ENCODE measurements around the gene TFAP2C. TPM values are rescaled to one million over a fixed set of nuclear protein-coding genes. Genes with fewer than 3 reads are reported as not detected.
"Not testable (repeated sequence)": the region's sequence is repeated elsewhere in the genome, so short reads cannot be mapped to it uniquely, and the experiment has no call there.

Gene TFAP2C
- total and polyA plus RNA-seq, 2 experiments from 2014 or later, result 12.3 to 19.0 TPM

DNA sequence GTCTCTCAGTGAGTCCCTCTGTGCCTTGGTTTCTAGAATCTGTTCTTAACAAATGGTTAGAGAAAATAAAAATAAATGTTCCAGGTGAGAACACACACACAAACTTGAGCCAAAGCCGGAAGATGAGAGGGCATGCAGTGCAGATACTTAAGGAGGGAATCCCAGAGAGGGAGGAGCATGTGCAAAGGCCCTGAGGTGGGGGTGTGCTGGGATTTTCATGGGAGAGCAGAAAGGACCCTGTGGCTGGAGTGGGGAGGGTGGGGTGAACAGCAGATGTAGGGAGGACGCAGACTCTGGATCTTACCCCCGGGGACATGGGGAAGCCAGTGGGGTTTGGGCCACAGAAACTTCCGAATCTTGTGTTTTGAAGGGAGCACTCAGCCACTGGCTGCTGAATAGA lies 17.5 kb downstream of the TFAP2C start:
- Histone ChIP-seq H3K9me2 (ENCODE audit: insufficient read depth) (no peaks in the 10 kb centered on the region), H3K27me3 (replicated peaks; ENCODE audit: insufficient read depth) (no peaks in the 10 kb centered on the region), H4K20me1 (ENCODE audit: insufficient read depth) (no peaks in the 10 kb centered on the region), H3K4me2 (ENCODE audit: unreplicated experiment) (no peak overlapping the region), H3K36me3 (ENCODE audit: low read depth) (peaks cover 6% of the 10 kb centered on the region; the same call in 1 of the 2 replicates), H3K4me1 (ENCODE audit: insufficient read depth) (no peaks in the 10 kb centered on the region), H3K27ac (no peak overlapping the region), H3F3A (ENCODE audit: insufficient read depth) (peaks cover 12% of the 10 kb centered on the region; the same call in 1 of the 2 replicates), H3K9ac (no peak overlapping the region), H3K79me2 (ENCODE audit: insufficient read depth) (no peaks in the 10 kb centered on the region), H3K9me3 (ENCODE audit: low read depth) (no peaks in the 10 kb centered on the region), H2AFZ (no peak overlapping the region), H3K4me3 (no peak overlapping the region)
- DNase-seq, result no peak
- 94 to 99% methylated on average over 4 of the region's 4 CpGs for WGBS, 2 experiments (ENCODE audit: low coverage in 1 of 2, low lambda C conversion rate in 2 of 2, missing lambda C conversion rate in 2 of 2)
- in situ Hi-C loops (cut with MboI), result no loop called here
- TF ChIP-seq EZH2 (IDR thresholded peaks at IDR 0.05; ENCODE audit: insufficient read depth, poor library complexity, severe bottlenecking) (no peak), EZH2phosphoT487 (IDR thresholded peaks at IDR 0.05; ENCODE audit: insufficient read depth, low read depth) (no peak)

DNA sequence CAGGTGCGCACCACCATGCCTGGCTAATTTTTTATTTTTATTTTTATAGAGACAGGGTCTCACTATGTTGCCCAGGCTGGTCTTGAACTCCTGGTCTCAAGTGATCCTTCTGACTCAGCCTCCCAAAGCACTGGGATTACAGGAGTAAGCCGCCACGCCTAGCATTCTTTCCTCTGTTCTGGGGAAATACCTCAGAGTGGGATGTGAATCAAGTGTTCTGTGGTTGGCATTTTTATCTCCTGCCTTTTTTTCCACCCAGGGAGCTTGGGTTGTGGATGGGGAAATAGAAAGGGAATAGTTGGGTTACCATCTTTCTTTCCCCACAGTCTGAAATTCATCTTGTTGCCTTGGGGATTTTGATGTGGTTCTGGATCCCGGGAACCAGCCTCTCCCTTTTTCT lies 24.1 kb downstream of the TFAP2C start:
- Histone ChIP-seq H2AFZ (no peak overlapping the region), H3K9ac (no peak overlapping the region), H3K4me1 (ENCODE audit: insufficient read depth) (no peaks in the 10 kb centered on the region), H3F3A (ENCODE audit: insufficient read depth) (no peaks in the 10 kb centered on the region), H3K27me3 (replicated peaks; ENCODE audit: insufficient read depth) (no peaks in the 10 kb centered on the region), H3K4me3 (no peak overlapping the region), H3K79me2 (ENCODE audit: insufficient read depth) (no peaks in the 10 kb centered on the region), H3K4me2 (ENCODE audit: unreplicated experiment) (no peak overlapping the region), H3K9me2 (ENCODE audit: insufficient read depth) (no peaks in the 10 kb centered on the region), H3K9me3 (ENCODE audit: low read depth) (no peaks in the 10 kb centered on the region), H4K20me1 (ENCODE audit: insufficient read depth) (no peaks in the 10 kb centered on the region), H3K27ac (no peak overlapping the region), H3K36me3 (ENCODE audit: low read depth) (no peaks in the 10 kb centered on the region)
- 83 to 88% methylated on average over 4 of the region's 4 CpGs for WGBS, 2 experiments (ENCODE audit: low coverage in 1 of 2, low lambda C conversion rate in 2 of 2, missing lambda C conversion rate in 2 of 2)
- DNase-seq, result peak; percentile 40
- TF ChIP-seq EZH2 (IDR thresholded peaks at IDR 0.05; ENCODE audit: insufficient read depth, poor library complexity, severe bottlenecking) (no peak), EZH2phosphoT487 (IDR thresholded peaks at IDR 0.05; ENCODE audit: insufficient read depth, low read depth) (no peak)
- in situ Hi-C loops (cut with MboI), result no loop called here

DNA sequence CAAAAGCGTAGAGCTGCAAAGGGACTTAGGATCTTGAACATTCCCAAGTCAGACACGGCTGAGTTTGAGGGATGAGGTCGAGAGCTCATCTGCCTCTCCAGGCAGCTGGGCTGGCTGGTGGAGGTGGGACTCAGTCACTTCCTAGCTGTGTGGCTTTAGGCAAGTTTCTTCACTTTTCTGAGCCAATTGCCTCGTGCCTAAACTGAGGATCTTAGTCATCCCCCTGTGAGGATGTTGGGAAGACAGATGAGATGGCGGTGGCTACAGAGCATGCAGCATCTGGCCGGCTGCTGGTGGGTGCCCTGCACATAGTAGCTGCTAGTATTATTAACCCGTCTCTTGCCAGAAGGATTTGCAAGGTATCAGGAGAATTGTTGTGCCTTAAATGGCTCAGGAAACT lies 27.5 kb downstream of the TFAP2C start:
- Histone ChIP-seq H3K27ac (no peak overlapping the region), H3K4me2 (ENCODE audit: unreplicated experiment) (no peak overlapping the region), H3K79me2 (ENCODE audit: insufficient read depth) (no peaks in the 10 kb centered on the region), H3K27me3 (replicated peaks; ENCODE audit: insufficient read depth) (no peaks in the 10 kb centered on the region), H2AFZ (no peak overlapping the region), H3K9ac (no peak overlapping the region), H3F3A (ENCODE audit: insufficient read depth) (no peaks in the 10 kb centered on the region), H3K4me1 (ENCODE audit: insufficient read depth) (no peaks in the 10 kb centered on the region), H3K9me3 (ENCODE audit: low read depth) (no peaks in the 10 kb centered on the region), H3K4me3 (no peak overlapping the region), H4K20me1 (ENCODE audit: insufficient read depth) (no peaks in the 10 kb centered on the region), H3K36me3 (ENCODE audit: low read depth) (no peaks in the 10 kb centered on the region), H3K9me2 (ENCODE audit: insufficient read depth) (no peaks in the 10 kb centered on the region)
- no peak for TF ChIP-seq EZH2phosphoT487 (IDR thresholded peaks at IDR 0.05; ENCODE audit: insufficient read depth, low read depth)
- TF ChIP-seq EZH2 (IDR thresholded peaks at IDR 0.05; ENCODE audit: insufficient read depth, poor library complexity, severe bottlenecking), result no peak
- 12 to 15% methylated on average over 7 of the region's 7 CpGs for WGBS, 2 experiments (ENCODE audit: low coverage in 1 of 2, low lambda C conversion rate in 2 of 2, missing lambda C conversion rate in 2 of 2)
- DNase-seq, result peak; percentile 51
- in situ Hi-C loops (cut with MboI), result no loop called here

DNA sequence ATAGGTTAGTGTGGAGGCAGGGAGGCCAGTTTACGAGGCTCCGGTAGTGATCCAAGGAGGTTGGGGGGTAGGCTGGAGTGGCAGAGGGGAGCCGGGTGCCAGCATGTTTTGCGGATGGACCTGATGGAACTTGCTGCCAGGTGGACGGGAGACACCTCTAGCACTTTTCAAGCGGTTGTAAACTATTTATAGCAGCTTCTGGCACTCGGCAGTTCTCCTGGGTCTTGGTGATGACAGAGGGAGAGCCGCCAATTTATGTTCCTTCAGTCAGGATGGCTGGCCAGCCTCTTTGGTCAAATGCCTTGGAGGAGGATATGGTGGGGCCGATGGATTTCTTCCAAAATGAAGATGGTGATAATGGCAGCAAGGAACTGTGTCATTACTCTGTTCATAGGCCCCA lies 28.8 kb downstream of the TFAP2C start:
- Histone ChIP-seq H3K9ac (no peak overlapping the region), H3K79me2 (ENCODE audit: insufficient read depth) (no peaks in the 10 kb centered on the region), H3F3A (ENCODE audit: insufficient read depth) (no peaks in the 10 kb centered on the region), H3K36me3 (ENCODE audit: low read depth) (no peaks in the 10 kb centered on the region), H3K4me3 (no peak overlapping the region), H4K20me1 (ENCODE audit: insufficient read depth) (no peaks in the 10 kb centered on the region), H3K27ac (no peak overlapping the region), H3K9me3 (ENCODE audit: low read depth) (no peaks in the 10 kb centered on the region), H3K9me2 (ENCODE audit: insufficient read depth) (no peaks in the 10 kb centered on the region), H3K27me3 (replicated peaks; ENCODE audit: insufficient read depth) (no peaks in the 10 kb centered on the region), H2AFZ (no peak overlapping the region), H3K4me1 (ENCODE audit: insufficient read depth) (no peaks in the 10 kb centered on the region), H3K4me2 (ENCODE audit: unreplicated experiment) (no peak overlapping the region)
- TF ChIP-seq EZH2phosphoT487 (IDR thresholded peaks at IDR 0.05; ENCODE audit: insufficient read depth, low read depth), result no peak
- TF ChIP-seq EZH2 (IDR thresholded peaks at IDR 0.05; ENCODE audit: insufficient read depth, poor library complexity, severe bottlenecking), result no peak
- no peak for DNase-seq
- 88 to 89% methylated on average over 8 to 9 of the region's 9 CpGs for WGBS, 2 experiments (ENCODE audit: low coverage in 1 of 2, low lambda C conversion rate in 2 of 2, missing lambda C conversion rate in 2 of 2)
- in situ Hi-C loops (cut with MboI), result no loop called here

DNA sequence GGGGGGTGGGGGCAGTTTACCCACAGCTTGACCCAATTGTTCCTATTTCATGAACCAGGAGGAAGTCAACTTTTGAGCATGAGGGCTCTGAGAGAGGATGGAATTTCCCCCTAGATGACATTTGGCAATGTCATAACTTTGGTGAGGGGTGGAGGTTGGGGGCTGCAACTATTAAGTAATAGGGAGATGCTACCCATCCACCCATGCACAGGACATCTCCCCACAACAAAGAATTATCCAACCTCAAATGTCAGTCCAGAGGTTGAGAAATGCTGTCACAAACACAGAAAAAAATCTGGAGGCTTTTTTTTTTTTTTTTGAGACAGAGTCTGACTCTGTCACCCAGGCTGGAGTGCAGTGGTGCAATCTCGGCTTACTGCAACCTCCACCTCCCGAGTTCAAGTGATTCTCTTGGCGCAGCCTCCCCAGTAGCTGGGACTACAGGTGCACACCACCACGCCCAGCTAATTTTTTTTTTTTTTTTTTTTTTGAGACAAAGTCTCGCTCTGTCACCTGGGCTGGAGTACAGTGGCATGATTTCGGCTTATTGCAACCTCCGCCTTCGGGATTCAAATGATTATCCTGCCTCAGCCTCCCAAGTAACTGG lies 29.3 kb downstream of the TFAP2C start:
- H3K79me2 ChIP-seq (ENCODE audit: insufficient read depth); H3K27me3 ChIP-seq (replicated peaks; ENCODE audit: insufficient read depth); H3K9ac ChIP-seq; H3K36me3 ChIP-seq (ENCODE audit: low read depth); DNase-seq; H3K4me2 ChIP-seq (ENCODE audit: unreplicated experiment); H3K4me3 ChIP-seq; H2AFZ ChIP-seq; in situ Hi-C loops (cut with MboI); H3K9me2 ChIP-seq (ENCODE audit: insufficient read depth); H3K27ac ChIP-seq; H3K4me1 ChIP-seq (ENCODE audit: insufficient read depth); H3F3A ChIP-seq (ENCODE audit: insufficient read depth); H3K9me3 ChIP-seq (ENCODE audit: low read depth); H4K20me1 ChIP-seq (ENCODE audit: insufficient read depth): not testable (repeated sequence)
- 80 to 86% methylated on average over 5 to 8 of the region's 8 CpGs for WGBS, 2 experiments (ENCODE audit: low coverage in 1 of 2, low lambda C conversion rate in 2 of 2, missing lambda C conversion rate in 2 of 2)

Data from GM23248 (cell line).